BLaER1 treated with 17β-estradiol and CSF1 and Interleukin-3, amounts not matched to agents 10 nM and 100 nM (cell line): ENCODE measurements around the gene DSPP.

Experiments used
- H3K27ac ChIP-seq, 11 experiments: shearing (Covaris generic); formaldehyde crosslinking; 2 replicates each; pipeline ENCODE4 v1.8.1; 2022
- H3K27me3 ChIP-seq, 11 experiments: shearing (Covaris generic); formaldehyde crosslinking; 2 replicates each; pipeline ENCODE4 v1.8.1; 2022
- H3K36me3 ChIP-seq, 11 experiments: shearing (Covaris generic); formaldehyde crosslinking; 2 replicates each; pipeline ENCODE4 v1.8.1; 2022
- H3K4me1 ChIP-seq, 10 experiments: shearing (Covaris generic); formaldehyde crosslinking; 2 replicates each; pipeline ENCODE4 v1.8.1; 2022
- H3K4me2 ChIP-seq, 11 experiments: shearing (Covaris generic); formaldehyde crosslinking; 2 replicates each; pipeline ENCODE4 v1.8.1; 2022
- H3K4me3 ChIP-seq, 10 experiments: shearing (Covaris generic); formaldehyde crosslinking; 2 replicates each; pipeline ENCODE4 v1.8.1; 2022
- H3K9ac ChIP-seq, 11 experiments: shearing (Covaris generic); formaldehyde crosslinking; 2 replicates each; pipeline ENCODE4 v1.8.1; 2022
- H3K9me3 ChIP-seq, 11 experiments: shearing (Covaris generic); formaldehyde crosslinking; replicated peaks in 1 of 11; 2 replicates each; pipeline ENCODE4 v1.8.1; 2022
- H4K20me1 ChIP-seq, 11 experiments: shearing (Covaris generic); formaldehyde crosslinking; 2 replicates each; pipeline ENCODE4 v1.8.1; 2022
- Cebpa-rat ChIP-seq, 11 experiments: shearing (Covaris generic); IDR thresholded peaks; 2 replicates each; pipeline ENCODE4 v1.8.1; 2022

Gene DSPP

GRCh38 chr4:87650938-87651337, 42.6 kb downstream of the DSPP start:
- Histone ChIP-seq H3K4me3 (no peak overlapping the region), H3K9ac (no peak overlapping the region), H3K27ac (no peak overlapping the region), H3K4me2 (no peak overlapping the region), H3K4me1 (no peaks in the 10 kb centered on the region), H3K27me3 (no peaks in the 10 kb centered on the region), H3K9me3 (no peaks in the 10 kb centered on the region), H3K36me3 (no peaks in the 10 kb centered on the region), H4K20me1 (no peaks in the 10 kb centered on the region)
- no peak for TF ChIP-seq Cebpa-rat (IDR thresholded peaks at IDR 0.05)

DNA sequence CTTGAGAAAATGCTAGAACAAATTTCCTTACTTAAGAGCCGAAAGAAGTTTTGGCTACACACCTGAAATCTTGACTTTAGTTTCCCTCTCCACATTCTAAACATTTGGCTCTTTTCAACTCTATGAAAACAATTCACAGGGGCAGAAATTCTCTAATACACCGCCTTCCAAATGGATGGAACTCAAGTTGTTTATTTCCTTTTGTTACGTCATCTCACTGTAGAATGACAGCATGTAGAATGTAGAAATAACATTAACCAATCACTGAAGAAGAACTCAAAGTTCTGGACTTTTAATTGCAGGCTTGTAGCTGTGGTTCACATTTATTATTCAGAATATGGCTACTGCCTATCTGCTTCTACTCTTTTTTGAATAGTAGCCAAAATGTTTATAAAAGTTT, 43.6 kb downstream of the DSPP start:
- H3K36me3 ChIP-seq, result no peaks in the 10 kb centered on the region
- TF ChIP-seq Cebpa-rat (IDR thresholded peaks at IDR 0.05), result no peak
- H3K9me3 ChIP-seq, result no peaks in the 10 kb centered on the region
- no peak overlapping the region for H3K4me3 ChIP-seq
- no peaks in the 10 kb centered on the region for H4K20me1 ChIP-seq
- H3K27ac ChIP-seq, result no peak overlapping the region
- H3K4me1 ChIP-seq, result no peaks in the 10 kb centered on the region
- no peak overlapping the region for H3K4me2 ChIP-seq
- H3K27me3 ChIP-seq, result no peaks in the 10 kb centered on the region
- no peak overlapping the region for H3K9ac ChIP-seq

- H3K27ac ChIP-seq, result no peak overlapping the region
- H3K4me2 ChIP-seq, result no peak overlapping the region
- H3K4me1 ChIP-seq, result no peaks in the 10 kb centered on the region
- H3K36me3 ChIP-seq, result no peaks in the 10 kb centered on the region
- H4K20me1 ChIP-seq, result no peaks in the 10 kb centered on the region
- no peaks in the 10 kb centered on the region for H3K9me3 ChIP-seq
- no peaks in the 10 kb centered on the region for H3K27me3 ChIP-seq
- TF ChIP-seq Cebpa-rat (IDR thresholded peaks at IDR 0.05), result no peak
- H3K9ac ChIP-seq, result no peak overlapping the region
- no peak overlapping the region for H3K4me3 ChIP-seq
These were observed 46.2 kb downstream of the DSPP start for GRCh38 chr4:87654487-87655044.

DNA sequence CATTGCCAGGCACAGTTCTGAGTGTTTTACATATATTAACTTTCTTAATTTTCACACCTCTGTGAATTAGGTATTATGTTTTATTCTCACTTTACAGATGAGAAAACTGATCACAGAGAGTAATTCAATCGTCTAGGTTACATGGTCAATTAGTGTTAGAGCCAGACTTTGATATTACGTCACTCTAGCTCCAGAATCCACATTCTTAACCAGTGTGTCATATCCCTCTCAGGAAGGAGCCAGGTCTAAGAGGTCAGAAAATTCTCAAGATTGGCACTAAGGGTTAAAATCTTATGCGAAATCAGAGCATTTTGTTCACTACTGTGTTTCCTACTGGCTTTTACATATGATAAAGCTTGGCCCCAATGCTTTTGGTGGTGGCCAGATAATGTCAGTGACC, 49.2 kb downstream of the DSPP start:
- Histone ChIP-seq H3K4me1 (no peaks in the 10 kb centered on the region), H3K4me3 (no peak overlapping the region), H3K9me3 (peaks cover 0 to 9% (median 0%) of the 10 kb centered on the region in 11 experiments; a peak in 1 of 22 replicates), H3K27ac (no peak overlapping the region), H3K9ac (no peak overlapping the region), H4K20me1 (no peaks in the 10 kb centered on the region), H3K27me3 (no peaks in the 10 kb centered on the region), H3K4me2 (no peak overlapping the region), H3K36me3 (no peaks in the 10 kb centered on the region)
- TF ChIP-seq Cebpa-rat (IDR thresholded peaks at IDR 0.05), result no peak

GRCh38 chr4:87659247-87659931, 51.1 kb downstream of the DSPP start:
- Histone ChIP-seq H3K9ac (no peak overlapping the region), H3K27me3 (no peaks in the 10 kb centered on the region), H3K4me1 (no peaks in the 10 kb centered on the region), H4K20me1 (no peaks in the 10 kb centered on the region), H3K9me3 (peaks cover 0 to 9% (median 0%) of the 10 kb centered on the region in 11 experiments; a peak in 1 of 22 replicates), H3K27ac (no peak overlapping the region), H3K4me2 (no peak overlapping the region), H3K4me3 (no peak overlapping the region), H3K36me3 (no peaks in the 10 kb centered on the region)
- no peak for TF ChIP-seq Cebpa-rat (IDR thresholded peaks at IDR 0.05)

DNA sequence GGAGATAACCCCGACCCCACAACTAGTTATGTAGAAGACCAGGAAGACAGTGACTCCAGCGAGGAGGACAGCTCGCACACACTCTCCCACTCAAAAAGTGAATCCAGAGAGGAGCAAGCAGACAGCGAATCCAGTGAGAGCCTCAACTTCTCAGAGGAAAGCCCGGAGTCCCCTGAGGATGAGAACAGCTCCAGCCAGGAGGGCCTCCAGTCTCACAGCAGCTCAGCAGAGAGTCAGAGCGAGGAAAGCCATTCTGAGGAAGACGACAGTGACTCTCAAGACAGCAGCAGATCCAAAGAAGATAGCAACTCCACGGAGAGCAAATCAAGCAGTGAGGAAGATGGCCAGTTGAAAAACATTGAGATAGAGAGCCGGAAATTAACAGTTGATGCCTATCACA, 54.5 kb downstream of the DSPP start:
- Histone ChIP-seq H4K20me1 (no peaks in the 10 kb centered on the region), H3K4me1 (no peaks in the 10 kb centered on the region), H3K9ac (no peak overlapping the region), H3K4me2 (no peak overlapping the region), H3K27me3 (no peaks in the 10 kb centered on the region), H3K4me3 (no peak overlapping the region), H3K36me3 (no peaks in the 10 kb centered on the region), H3K27ac (no peak overlapping the region), H3K9me3 (peaks cover 0 to 9% (median 0%) of the 10 kb centered on the region in 11 experiments; a peak in 1 of 22 replicates)
- no peak for TF ChIP-seq Cebpa-rat (IDR thresholded peaks at IDR 0.05)
